ENCODE data around the gene KRTAP10-1.

The KRTAP10-1 gene

DNA sequence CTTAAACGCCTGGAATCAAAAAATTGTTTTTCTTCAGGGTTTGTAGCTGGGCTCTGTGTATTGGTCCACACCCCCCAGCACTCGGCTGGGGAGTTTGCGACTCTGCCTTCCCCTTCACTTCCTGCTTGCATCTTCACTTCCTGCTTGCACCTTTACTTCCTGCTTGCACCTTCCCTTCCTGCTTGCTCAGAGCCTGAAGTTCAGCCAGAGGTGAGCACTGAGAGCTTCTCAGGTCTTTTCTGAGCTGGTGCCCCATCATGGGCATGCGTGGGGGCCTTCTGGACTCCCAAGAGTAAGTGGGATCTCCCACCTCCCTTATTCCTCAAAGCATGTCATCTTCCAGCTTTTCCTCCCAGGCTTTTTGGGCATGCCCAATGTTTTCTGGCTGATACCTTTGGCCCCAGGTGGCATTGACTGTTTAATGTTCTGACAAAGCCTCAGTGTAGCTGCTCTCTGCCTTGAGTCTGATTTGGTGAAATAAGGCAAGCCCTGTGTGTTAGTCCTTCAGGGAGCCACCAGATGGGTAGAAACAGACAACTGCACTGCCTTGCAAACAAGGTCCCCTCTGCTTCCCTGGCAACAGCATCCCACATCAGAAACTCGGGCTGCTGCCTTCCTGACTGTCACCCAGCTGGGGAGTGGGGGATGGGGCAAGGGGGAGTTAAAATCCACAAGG is 7.8 kb upstream of the KRTAP10-1 start:
- no peak for FAIRE-seq

DNA sequence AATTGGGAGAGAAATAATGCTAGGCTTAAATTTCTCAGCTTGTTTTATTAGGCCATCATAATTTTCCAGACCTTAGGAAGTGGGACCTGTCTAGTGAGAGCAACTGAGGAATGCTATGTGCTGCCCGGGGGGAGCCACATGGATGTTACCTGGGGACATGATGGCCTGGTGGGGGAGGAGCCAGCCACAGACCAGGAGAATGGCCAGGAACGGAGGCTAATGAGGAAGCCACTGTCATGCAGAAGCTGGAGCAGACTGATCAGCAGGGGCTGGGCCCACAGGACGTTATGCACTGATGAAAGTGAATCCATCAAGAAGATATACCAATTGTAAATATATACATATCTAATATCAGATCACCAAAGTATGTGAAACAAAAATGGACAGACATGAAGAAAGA is 4.6 kb upstream of the KRTAP10-1 start:
- no peak for FAIRE-seq

DNA sequence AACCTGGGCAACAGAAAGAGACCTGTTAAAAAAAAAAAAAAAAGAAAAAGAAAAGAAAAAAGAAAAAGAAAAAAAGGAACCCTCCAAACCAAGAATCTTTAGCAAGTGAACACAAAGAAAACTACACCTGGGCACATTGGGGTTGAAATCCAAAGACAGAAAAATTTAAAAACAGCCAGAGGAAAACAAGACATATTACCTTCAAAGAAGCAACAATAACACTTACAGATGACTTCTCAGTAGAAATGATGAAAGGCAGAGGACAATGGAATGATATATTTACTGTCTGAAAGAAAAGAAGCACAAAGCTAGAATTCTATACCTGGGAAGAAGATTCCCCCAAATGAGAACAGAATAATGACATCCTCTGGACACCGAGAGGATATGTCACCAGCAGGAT is 2.7 kb upstream of the KRTAP10-1 start:
- no peak for FAIRE-seq

DNA sequence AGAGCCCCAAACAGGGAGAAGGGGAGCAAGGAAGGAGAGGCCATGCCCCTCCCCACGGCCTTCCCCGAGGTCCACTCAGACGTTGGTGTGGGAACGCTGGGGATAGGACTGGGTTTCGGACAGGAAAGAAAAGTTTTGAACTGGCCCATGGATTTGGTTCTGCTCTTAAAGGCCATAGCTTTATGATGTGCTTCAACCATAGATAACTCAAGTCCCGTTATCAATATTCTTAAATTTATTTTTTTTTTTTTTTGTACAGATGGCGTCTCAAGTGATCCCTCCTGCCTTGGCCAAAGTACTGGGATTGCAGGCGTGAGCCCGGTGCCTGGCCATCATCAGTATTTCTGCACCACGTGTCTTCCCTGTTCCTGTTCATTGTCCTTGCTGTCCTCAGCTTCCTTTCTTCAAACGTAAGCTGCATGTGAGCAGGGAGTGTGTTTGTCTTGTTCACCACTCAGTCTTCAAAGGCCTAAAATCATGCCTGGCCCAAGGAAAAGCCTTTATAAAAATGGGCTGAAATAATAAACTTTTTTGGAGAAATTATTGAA is 820 bp upstream of the KRTAP10-1 start:
- no peak for FAIRE-seq

DNA sequence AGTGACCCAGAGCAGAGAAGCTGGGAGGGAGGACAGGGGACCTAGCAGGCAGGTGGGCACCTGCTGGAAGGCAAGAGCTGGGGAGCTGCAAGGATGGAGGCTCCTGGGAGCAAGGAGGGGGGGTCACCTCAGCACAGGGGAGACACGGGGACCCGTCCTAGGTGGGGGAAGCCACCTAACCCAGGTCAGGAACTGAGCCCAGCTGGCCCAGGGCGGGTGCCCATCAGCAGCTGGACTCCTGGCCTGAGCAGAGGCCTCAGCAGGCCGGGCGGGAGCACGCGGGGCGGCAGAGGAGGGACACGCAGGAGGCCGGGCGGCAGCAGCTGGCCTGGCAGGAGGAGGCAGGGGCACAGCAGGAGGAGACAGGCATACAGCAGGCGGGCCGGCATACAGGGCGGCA is 949 bp downstream of the KRTAP10-1 start:
- FAIRE-seq = no peak

DNA sequence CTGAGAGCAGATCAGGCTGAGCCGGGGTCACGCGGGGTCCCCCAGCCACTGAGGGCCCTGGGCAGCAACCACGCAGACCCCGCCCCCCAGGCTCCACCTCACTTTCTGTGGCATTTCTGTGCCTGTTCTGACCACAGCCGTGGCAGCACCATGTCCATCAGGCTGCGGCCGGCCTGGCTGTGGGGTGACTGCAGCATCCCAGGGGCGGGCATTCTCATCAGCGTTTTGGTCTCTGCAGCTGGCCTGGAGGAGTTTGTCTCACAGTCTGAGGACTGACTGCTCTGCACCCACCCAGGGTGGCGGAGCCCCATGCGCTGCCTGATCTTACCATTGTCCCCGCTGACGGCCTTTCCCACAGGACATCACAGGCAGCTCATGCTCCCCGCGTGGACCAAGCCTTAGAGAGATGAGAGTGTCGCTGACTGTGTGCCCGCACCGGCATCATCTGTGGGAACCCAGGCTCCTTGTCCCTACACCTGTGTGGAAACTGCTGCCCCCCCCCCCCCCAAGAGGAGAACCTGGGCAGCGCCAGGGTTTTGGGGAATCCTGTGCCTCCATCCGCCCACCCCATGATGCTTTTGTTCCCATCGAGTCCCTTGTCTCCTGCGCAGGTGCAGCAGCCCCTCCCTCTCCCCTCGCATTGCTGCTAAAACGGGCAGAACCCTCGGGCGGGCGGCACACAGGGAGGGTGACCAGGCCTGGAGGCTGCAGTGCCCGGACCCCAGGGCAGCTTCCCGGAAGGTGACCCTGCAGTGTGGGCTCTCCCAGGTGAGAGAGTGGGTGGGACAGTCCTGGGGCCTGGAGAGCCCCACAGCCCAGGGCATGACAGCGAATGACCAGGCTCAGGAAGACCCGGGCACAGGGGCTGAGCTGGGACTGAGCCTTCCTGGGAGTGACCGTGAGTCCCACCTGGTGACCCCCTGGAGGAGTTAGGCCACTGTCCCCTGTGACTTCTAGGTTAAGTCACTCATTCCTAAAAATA is 1.8 kb downstream of the KRTAP10-1 start:
- FAIRE-seq = no peak

DNA sequence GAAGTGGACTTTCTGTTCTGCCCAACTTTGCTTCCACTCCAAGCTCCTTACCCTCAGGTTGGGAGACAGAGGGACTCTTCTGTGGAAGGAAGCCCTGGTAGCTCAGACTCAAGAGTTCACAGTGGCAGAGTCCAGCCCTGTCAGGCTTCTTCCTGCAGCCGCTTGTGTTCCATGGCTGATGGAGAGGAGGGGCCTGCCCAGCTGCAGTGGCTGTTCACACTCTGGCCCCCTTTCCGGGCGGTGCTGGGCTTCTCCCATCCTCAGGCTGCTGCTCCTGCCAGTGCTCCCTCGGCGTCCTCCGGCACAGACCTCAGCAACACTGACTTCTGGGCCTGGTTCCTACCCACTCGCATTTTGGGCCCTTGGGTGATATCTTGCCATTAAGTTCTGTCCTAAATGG is 4.0 kb downstream of the KRTAP10-1 start:
- no peak for FAIRE-seq

DNA sequence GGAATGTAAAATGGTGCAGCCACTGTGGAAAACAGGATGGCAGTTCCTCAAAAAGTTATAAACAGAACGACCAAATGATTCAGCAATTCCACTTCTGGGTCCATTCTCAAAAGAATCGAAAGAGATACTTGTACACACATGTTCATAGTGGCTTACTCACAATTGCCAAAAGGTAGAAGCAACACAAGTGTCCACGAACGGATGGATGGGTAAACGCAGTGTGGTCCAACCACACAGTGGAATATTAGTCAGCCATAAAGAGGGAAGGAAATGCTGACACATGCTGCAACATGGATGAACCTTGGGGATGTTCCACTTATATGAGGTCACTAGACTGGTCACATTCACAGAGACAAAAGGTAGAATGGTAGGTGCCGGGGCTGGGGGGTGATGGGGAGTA is 5.3 kb downstream of the KRTAP10-1 start:
- no peak for FAIRE-seq

DNA sequence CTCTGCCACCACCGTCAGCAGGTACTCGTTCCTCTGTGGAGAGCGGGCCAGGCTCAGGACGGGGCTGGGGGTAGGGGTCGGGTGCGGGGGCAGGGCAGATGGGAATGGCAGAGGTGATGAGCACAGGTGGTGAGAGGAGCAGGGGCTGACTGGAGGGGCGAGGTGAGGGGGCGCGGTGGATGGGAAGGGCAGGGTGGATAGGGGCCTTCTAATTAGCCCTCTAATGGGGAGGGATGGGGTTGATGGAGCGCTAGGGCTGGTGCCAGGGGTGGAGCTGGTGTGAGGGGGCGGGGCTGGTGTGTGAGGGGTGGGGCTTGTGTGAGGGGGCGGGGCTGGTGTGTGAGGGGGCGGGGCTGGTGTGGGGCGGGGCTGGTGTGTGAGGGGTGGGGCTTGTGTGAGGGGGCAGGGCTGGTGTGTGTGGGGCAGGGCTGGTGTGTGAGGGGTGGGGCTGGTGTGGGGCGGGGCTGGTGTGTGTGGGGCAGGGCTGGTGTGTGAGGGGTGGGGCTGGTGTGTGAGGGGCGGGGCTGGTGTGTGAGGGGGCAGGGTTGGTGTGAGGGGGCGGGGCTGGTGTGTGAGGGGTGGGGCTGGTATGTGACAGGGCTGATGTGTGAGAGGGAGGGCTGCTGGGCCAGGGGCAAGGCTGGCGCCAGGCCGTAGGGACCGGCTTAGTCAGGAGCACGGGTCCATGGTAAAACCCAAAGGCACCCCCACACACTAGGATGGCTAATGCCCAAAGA is 5.9 kb downstream of the KRTAP10-1 start:
- no peak for FAIRE-seq

DNA sequence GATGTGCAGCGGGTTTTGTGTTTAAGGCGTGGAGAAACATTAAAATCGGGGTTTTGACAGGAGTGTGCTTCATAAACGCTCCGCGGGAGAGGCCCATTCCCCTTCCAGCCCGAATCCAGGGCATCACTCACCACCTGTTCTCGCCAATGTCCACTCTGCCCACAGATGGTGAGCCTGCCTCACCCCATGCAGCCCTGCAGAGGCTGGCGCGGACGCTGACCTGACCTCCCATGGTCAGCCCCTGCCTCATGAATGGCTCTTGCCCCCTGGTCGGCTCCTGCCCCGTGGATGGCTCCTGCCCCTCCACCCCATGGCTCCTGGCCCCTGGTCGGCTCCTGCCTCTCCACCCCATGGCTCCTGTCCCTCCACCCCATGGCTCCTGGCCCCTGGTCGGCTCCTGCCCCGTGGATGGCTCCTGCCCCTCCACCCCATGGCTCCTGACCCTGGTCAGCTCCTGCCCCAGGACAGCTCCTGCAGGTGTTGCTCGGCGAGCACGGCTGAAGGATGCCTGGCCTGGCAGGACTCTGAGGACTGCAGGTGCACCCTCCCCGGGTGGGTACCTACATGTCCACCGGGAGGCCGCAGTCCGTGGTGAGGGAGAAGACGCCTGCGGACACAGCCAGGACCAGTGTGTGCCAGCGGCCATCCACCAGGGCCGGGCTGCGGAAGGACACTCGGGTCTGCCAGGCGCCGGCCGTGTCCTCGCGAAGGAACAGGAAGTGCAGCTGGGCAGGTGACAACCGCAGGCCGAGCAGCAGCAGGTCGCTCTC is 6.7 kb downstream of the KRTAP10-1 start:
- FAIRE-seq = no peak

DNA sequence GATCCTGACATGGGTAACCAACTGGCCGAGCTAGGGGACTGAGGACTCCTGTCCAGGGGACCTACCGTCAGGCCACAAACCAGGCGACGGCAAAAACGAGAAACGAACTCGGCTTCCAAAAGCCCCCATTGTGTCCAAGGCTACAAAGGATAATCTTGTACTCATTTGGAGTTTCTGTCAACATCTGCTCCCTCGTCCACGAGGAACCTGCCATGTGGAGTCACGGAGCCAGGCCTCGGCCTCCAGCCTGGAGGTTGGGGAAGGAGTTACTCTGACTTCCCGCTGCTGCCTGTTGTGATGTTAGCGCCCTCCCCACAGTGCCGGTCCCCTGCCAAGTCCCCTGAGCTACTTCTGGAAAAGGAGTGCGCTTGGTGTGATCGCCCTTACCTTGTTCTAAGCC is 7.3 kb downstream of the KRTAP10-1 start:
- FAIRE-seq = no peak

DNA sequence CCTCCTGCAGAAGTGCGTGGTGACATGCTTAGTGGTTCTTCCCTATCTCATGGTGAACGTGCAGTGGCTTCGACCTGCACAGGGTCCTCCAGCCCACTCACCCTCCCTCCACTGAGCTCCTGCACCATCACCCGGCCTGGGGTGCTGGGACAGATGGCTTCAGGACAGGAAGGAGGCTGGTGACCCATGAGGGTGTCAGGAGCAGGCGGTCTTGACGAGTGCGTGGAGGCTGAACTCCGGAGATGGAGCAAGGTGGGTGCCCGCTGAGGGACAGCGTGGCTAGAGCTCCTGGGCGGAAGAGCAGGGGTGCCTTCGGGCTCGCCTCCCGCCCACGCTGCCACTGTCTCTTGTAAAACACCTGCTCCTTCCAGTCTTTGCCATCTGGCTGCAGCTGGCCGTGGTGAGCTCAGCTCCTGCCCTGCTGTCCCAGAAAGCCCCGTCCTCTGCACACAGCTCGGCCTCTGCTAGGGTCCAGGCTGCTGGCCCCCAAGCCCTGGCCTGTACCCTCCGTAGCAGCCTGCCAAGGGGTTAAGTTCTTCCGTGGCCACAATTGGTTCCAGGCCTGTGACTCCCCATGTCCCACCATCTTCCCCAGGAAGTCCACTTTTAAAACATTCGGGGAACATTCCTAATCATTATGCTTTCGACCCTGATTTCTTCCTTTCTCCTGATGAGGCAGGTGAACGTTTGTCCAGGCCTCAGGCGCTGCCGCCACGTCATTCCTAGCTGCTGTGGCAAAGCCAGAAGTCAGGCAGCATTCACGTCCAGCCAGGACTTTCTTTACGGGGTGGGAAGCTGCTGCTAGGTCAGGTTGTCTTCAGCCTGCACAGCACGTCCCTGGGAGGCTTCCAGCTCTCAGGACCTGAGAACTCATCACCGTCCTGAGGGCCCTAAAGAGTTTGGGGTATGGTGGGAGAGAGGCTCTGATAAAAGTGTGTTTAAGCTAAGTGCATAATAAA is 8.1 kb downstream of the KRTAP10-1 start:
- no peak for FAIRE-seq

DNA sequence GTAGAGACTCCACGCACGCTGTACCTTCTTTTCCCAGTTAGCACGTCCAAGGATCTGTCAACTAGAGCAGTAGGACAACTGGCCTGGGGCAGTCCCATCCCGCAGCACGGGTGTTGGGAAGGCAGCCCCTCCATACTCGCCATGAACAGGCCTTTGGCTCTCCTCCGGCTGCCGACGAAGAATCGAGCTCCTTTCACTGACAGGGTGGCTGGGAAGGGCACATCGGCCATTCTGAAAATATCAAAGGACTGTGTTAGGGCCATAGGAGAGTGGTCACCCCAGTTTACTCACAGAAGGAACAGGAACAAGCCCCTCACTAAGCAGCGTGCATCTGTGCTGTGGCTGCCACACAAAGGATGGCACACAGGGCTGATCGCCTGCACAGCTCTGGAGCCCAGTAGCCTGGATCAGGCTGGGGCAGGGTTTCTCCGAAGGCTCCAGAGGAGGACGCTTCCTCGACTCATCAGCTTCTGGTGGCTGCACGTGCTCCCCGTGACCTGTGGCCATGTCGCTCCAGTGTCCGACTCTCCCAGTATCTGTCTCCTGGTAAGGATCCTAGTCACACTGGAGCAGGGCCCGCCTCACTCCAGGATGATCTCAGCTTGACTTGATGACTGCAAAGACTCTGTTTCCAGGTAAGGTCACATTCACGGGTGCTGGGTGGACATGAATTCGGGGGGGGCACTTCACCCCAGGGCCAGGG is 8.9 kb downstream of the KRTAP10-1 start:
- FAIRE-seq = no peak

DNA sequence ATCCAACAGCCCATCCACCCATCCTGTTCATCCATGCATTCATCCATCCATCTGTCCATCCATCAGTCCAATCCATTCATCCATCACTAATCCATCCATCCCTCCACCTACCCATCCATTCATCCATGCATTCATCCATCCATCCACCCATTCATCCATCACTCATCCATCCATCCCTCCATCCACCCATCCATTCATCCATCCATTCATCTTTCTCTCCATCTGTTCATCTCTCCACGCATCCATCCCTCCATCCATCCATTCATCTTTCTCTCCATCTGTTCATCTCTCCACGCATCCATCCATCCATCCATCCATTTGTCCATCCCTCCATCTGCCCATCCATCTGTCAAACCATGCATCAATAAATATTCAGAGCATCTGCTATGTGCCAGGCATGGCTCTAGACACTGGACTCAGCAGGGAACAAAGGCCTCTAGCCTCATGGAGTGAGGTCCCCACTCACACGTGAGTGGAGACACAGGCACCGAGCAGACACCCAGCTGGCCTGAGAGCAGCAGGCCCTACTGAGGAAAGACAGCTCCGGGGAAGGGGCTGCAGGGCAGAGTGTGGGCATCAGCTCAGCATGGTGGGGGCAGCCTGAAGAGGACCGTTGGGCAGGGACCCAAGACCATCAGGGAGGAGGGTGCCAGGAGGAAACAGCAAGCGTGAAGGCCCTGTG is 9.6 kb downstream of the KRTAP10-1 start:
- FAIRE-seq = no peak

DNA sequence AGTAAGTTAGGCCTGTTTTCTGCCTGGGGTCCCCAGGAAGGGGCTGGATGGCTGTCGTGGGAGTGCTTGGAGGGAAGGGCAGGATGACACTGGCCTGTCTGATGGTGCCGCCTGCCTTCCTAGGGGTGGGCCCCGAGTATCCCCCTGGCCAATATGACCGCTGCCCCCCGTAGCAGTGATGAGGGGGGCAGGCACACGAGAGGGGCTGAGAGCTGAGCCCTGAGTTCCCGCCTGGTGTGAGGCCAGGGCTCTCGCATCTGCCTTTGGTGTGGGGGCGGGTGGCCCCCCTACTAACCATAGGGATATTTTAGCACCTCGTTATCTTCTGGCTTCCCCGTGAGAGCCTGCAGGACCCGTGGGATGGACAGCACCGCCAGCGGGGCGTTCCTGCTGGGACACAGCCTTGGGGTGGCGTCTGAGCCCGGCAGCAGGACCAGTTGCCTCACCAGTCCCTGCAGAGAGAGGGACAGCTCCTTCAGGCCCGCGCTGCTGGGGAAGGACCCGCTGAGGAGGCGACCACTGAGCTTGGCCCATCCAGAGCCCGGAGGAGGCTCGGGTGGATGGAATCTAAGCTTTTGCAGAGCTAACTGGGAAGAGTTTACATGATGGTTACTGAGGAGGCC is 10.4 kb downstream of the KRTAP10-1 start:
- no peak for FAIRE-seq

DNA sequence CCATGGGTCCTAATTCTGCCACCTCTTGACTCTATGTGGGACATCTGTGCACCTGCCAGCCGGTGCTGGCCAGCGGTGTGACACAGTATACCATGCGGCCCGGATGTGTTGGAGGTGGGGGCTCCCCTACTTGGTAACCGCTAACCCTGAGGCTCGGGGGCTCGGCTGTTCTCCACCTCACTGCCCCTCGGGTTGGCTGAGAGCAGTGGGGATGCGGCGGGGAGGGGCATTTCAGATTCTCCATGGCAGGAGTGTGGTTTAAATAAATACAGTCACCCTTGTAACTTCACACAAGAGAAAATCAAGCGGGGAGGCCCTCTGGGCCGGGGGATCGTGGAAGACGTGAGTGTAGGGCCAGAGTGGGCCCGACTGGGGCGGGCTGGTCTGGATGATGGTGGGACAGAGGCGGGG is 11.0 kb downstream of the KRTAP10-1 start:
- FAIRE-seq = no peak

DNA sequence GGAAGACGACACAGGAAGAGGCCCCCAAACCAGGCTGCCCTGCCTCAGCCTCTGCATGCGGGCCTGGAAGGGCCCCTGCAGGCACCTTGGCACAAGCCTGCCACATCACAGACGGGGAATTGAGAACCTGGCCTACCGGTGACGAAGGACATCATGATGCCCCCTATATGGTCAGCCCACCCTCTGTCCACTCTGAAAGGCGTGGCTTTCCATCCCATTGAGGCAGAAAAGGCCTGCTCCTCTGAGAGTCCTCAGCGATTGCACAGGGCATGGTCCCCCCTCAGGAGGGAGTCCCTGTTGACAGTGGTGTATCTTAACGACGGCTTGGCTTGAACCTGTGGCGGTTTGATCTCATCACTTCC is 11.4 kb downstream of the KRTAP10-1 start:
- no peak for FAIRE-seq

DNA sequence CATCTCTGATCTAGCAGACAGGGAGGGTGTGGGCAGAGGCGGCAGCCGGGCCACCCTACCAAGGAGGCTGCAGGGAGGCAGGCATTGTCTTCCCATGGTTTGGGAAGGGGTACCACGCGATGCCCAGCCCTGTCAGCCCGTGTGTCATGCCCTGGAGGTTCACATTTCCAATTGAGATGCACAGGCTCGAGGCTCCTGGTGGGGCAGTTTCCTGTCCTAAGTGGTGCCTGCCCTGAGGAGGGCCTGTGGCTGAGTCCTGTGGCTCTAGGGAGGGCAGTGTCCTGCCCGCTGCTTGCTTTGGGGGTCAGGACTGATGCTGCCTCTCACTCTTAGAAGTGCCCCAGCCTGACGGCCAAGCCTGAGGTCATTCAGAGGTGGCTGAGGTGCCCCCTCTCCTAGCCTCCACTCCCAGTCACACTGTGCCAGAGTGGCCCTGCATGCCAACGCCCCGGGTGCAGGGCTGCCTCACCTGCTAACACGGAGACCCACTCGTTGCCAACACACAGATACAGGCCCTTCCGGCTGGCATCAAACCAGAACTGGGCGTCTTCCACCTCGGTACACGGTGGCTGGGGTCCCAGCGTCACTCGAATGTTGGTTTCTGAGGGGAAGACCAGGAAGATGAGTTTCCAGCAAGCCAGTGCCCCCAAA is 11.9 kb downstream of the KRTAP10-1 start:
- no peak for FAIRE-seq
